HCT116 (cell line): ENCODE data around the gene ARNT2. TPM values are rescaled to one million over a fixed set of nuclear protein-coding genes. Genes with fewer than 3 reads are reported as not detected.

Experiments
- ATAC-seq: fragments of 200-7000 bp; cut with Tn5 transposase; 2 replicates; pipeline ENCODE4 v1.9.1; 2020; ENCODE audit warnings: mild to moderate bottlenecking, moderate library complexity
- BruUV-seq: library from RNA; stranded (reverse); fragments of 400-500 nt; replicated peaks from 2 replicates; lab custom pipeline; 2021; lab: Mats Ljungman, UMichigan
- CTCF ChIA-PET: fragments of 300-600 bp; sonication (Branson Sonifier 250); formaldehyde crosslinking; loops from one replicate; lab custom pipeline; 2021; ENCODE audit warnings: antibody characterized with exemption; lab: Charles Lee
- POLR2A ChIA-PET: fragments of 300-600, 350-600 bp; sonication (Branson Sonifier 250); formaldehyde crosslinking; loops from one replicate; lab custom pipeline; 2021; ENCODE audit warnings: antibody characterized with exemption; lab: Charles Lee
- RAD21 ChIA-PET, 2 experiments: fragments of 300-600 bp; sonication (Branson Sonifier 250); formaldehyde crosslinking; loops; one replicate each; lab custom pipeline; 2023; ENCODE audit warnings: low total read pairs in 2 of 2; ENCODE audit not compliant: uncharacterized antibody in 2 of 2, unreplicated experiment in 2 of 2, low non-redundant PET in 1 of 2; lab: Charles Lee
- DNase-seq: peaks from one replicate; pipeline ENCODE4 v3.0.0-alpha.2; 2010; ENCODE audit warnings: low read depth, low spot score
- H2AFZ ChIP-seq: fragments of 200-600 bp; shearing (Covaris generic), sonication (generic); 2 replicates; pipeline ENCODE4 v1.6.1; 2017; ENCODE audit warnings: low read depth, mixed run types, mixed read lengths, antibody characterized with exemption, low read length; ENCODE audit not compliant: poor library complexity, severe bottlenecking
- H3K27ac ChIP-seq: 2 replicates; pipeline ENCODE4 v1.5.1; 2012; ENCODE audit warnings: low read depth, low read length
- H3K27me3 ChIP-seq: fragments of 200-600 bp; sonication (generic); 2 replicates; pipeline ENCODE4 v1.6.1; 2016; ENCODE audit warnings: mixed run types, low read length, mixed read lengths; ENCODE audit not compliant: insufficient read depth
- H3K36me3 ChIP-seq, 2 experiments: fragments of 200-500 bp in 1 of 2; fragments of 200-600 bp in 1 of 2; sonication (Bioruptor generic) in 1 of 2; sonication (generic) in 1 of 2; 2 replicates each; pipeline versions ENCODE4 v1.5.1 to v1.6.1; 2014 to 2016; ENCODE audit warnings: low read length in 2 of 2, inconsistent platforms in 1 of 2, mixed read lengths in 1 of 2, mixed run types in 1 of 2; ENCODE audit not compliant: insufficient read depth in 2 of 2, control insufficient read depth in 1 of 2
- H3K4me1 ChIP-seq, 2 experiments: fragments of 200-600 bp in 1 of 2; sonication (generic) in 1 of 2; 2 replicates each; pipeline versions ENCODE4 v1.5.1 to v1.6.1; 2012 to 2017; ENCODE audit warnings: low read length in 2 of 2, inconsistent platforms in 1 of 2, mild to moderate bottlenecking in 1 of 2, mixed read lengths in 1 of 2, mixed run types in 1 of 2, moderate library complexity in 1 of 2; ENCODE audit not compliant: insufficient read depth in 2 of 2, control insufficient read depth in 1 of 2
- H3K4me2 ChIP-seq: fragments of 200-600 bp; sonication (generic); 2 replicates; pipeline ENCODE4 v1.6.1; 2017; ENCODE audit warnings: mixed run types, low read length, mixed read lengths
- H3K4me3 ChIP-seq, 2 experiments: fragments of 200-600 bp in 1 of 2; sonication (generic) in 1 of 2; replicated peaks in 1 of 2; 2 replicates each; pipeline ENCODE4 v1.5.1; 2011 to 2016; ENCODE audit warnings: low read length in 2 of 2, control low read depth in 1 of 2, low read depth in 1 of 2, mild to moderate bottlenecking in 1 of 2, mixed read lengths in 1 of 2, mixed run types in 1 of 2
- H3K79me2 ChIP-seq: fragments of 200-600 bp; sonication (generic); 2 replicates; pipeline ENCODE4 v1.6.1; 2017; ENCODE audit warnings: mild to moderate bottlenecking, mixed run types, low read length, moderate library complexity, mixed read lengths; ENCODE audit not compliant: insufficient read depth
- H3K9ac ChIP-seq: fragments of 200-600 bp; sonication (generic); 2 replicates; pipeline ENCODE4 v1.6.1; 2016; ENCODE audit warnings: low read length, mixed read lengths
- H3K9me2 ChIP-seq: fragments of 200-600 bp; sonication (generic), shearing (Covaris generic); 2 replicates; pipeline ENCODE4 v1.6.1; 2017; ENCODE audit warnings: mixed run types, mild to moderate bottlenecking, moderate library complexity; ENCODE audit not compliant: insufficient read depth
- H3K9me3 ChIP-seq, 2 experiments: fragments of 200-500 bp in 1 of 2; fragments of 200-600 bp in 1 of 2; sonication (Bioruptor generic) in 1 of 2; sonication (generic) in 1 of 2; 2 replicates each; pipeline ENCODE4 v1.6.1; 2014 to 2017; ENCODE audit warnings: low read length in 2 of 2, mixed read lengths in 2 of 2, inconsistent platforms in 1 of 2, low read depth in 1 of 2, mild to moderate bottlenecking in 1 of 2, mixed run types in 1 of 2, moderate library complexity in 1 of 2; ENCODE audit not compliant: control insufficient read depth in 1 of 2, insufficient read depth in 1 of 2
- H4K20me1 ChIP-seq: fragments of 200-600 bp; sonication (generic), shearing (Covaris generic); 2 replicates; pipeline ENCODE4 v1.6.1; 2017; ENCODE audit warnings: mixed run types, mild to moderate bottlenecking, moderate library complexity; ENCODE audit not compliant: insufficient read depth
- ATF3 ChIP-seq: IDR thresholded peaks from 2 replicates; pipeline ENCODE4 v1.6.1; 2012
- CBX3 ChIP-seq: IDR thresholded peaks from 2 replicates; pipeline ENCODE4 v1.6.1; 2012; ENCODE audit warnings: low read depth
- CEBPB ChIP-seq: IDR thresholded peaks from 2 replicates; pipeline ENCODE4 v1.6.1; 2012; ENCODE audit warnings: low read depth
- CTCF ChIP-seq, 3 experiments: fragments of 200-600 bp in 1 of 3; sonication (generic) in 1 of 3; IDR thresholded peaks in 2 of 3; conservative IDR thresholded peaks in 1 of 3; 2 replicates each; pipeline ENCODE4 v1.5.1; 2012 to 2017; ENCODE audit warnings: low read depth in 2 of 3, low read length in 2 of 3, antibody characterized with exemption in 1 of 3, borderline replicate concordance in 1 of 3, control low read depth in 1 of 3, mild to moderate bottlenecking in 1 of 3, mixed read lengths in 1 of 3, mixed run types in 1 of 3, moderate library complexity in 1 of 3; ENCODE audit not compliant: insufficient read depth in 1 of 3
- EGR1 ChIP-seq: IDR thresholded peaks from 2 replicates; pipeline ENCODE4 v1.6.1; 2012; ENCODE audit warnings: low read depth
- EZH2 ChIP-seq: fragments of 200-600 bp; sonication (generic); IDR thresholded peaks from 2 replicates; pipeline ENCODE4 v1.6.1; 2017; ENCODE audit warnings: antibody characterized with exemption, mixed run types
- FOSL1 ChIP-seq: IDR thresholded peaks from 2 replicates; pipeline ENCODE4 v1.6.1; 2012; ENCODE audit warnings: low read depth
- POLR2AphosphoS5 ChIP-seq: IDR thresholded peaks from 2 replicates; pipeline ENCODE4 v1.6.1; 2011; ENCODE audit warnings: mild to moderate bottlenecking, low read depth, low read length, moderate library complexity
- SP1 ChIP-seq: IDR thresholded peaks from 2 replicates; pipeline ENCODE4 v1.6.1; 2012; ENCODE audit warnings: low read depth
- SRF ChIP-seq: IDR thresholded peaks from 2 replicates; pipeline ENCODE4 v1.6.1; 2012; ENCODE audit warnings: low read depth
- TCF7L2 ChIP-seq: IDR thresholded peaks from 2 replicates; pipeline ENCODE4 v1.7.0; 2011; ENCODE audit warnings: borderline replicate concordance, inconsistent platforms; ENCODE audit not compliant: insufficient read depth, insufficient read length; ENCODE audit errors: extremely low read depth
- YY1 ChIP-seq: IDR thresholded peaks from 2 replicates; pipeline ENCODE4 v1.6.1; 2011; ENCODE audit warnings: low read length, low read depth, moderate library complexity, mild to moderate bottlenecking; ENCODE audit not compliant: insufficient replicate concordance; ENCODE audit errors: extremely low read depth
- ZFX ChIP-seq: fragments of 450-650 bp; IDR thresholded peaks from 2 replicates; pipeline ENCODE4 v1.6.1; 2017
- ZNF274 ChIP-seq: fragments of 200-500 bp; sonication (Bioruptor generic); IDR thresholded peaks from 2 replicates; pipeline ENCODE4 v1.6.1; 2014; ENCODE audit warnings: mild to moderate bottlenecking, low read depth, low read length, inconsistent platforms
- intact Hi-C: fragments of 100-400 bp; cut with micrococcal nuclease; formaldehyde crosslinking; loops from 2 replicates; pipeline ENCODE4 v1.10.0; 2022
- total RNA-seq: library from RNA; stranded (reverse); gene quantifications from one replicate; pipeline ENCODE4 v1.2.1, GENCODE V29; 2021; ENCODE audit not compliant: unreplicated experiment

Gene ARNT2
- total RNA-seq, 1 experiment from 2014 or later, result 3.0 TPM

GRCh38 chr15:80416702-80417101, 12.5 kb downstream of the ARNT2 start:
- Histone ChIP-seq H3K9ac (no peak overlapping the region), H4K20me1 (no peaks in the 10 kb centered on the region), H2AFZ (no peak overlapping the region), H3K36me3 (no peaks in the 10 kb centered on the region), H3K27me3 (no peaks in the 10 kb centered on the region), H3K4me2 (no peak overlapping the region), H3K27ac (no peak overlapping the region), H3K9me2 (no peaks in the 10 kb centered on the region), H3K79me2 (no peaks in the 10 kb centered on the region), H3K9me3 (no peaks in the 10 kb centered on the region), H3K4me3 (no peak overlapping the region), H3K4me1 (no peaks in the 10 kb centered on the region)
- no peak for TF ChIP-seq ZNF274
- no peak for TF ChIP-seq POLR2AphosphoS5
- TF ChIP-seq EZH2, result no peak
- TF ChIP-seq SP1, result no peak
- TF ChIP-seq CTCF (IDR thresholded peaks at IDR 0.05 in 2 of 3, conservative IDR thresholded peaks at IDR 0.05 in 1 of 3; ENCODE audit: borderline replicate concordance in 1 of 3, insufficient read depth in 1 of 3, low read depth in 2 of 3, low read length in 2 of 3), result no peak
- TF ChIP-seq YY1, result no peak
- TF ChIP-seq CBX3, result no peak
- TF ChIP-seq FOSL1, result no peak
- no peak for TF ChIP-seq ZFX
- TF ChIP-seq TCF7L2, result no peak
- TF ChIP-seq CEBPB, result no peak
- no peak for TF ChIP-seq ATF3
- TF ChIP-seq EGR1, result no peak
- TF ChIP-seq SRF, result no peak
- ChIA-PET RAD21 (no interaction called here), CTCF (no interaction called here), POLR2A (no interaction called here)
- ATAC-seq, result no peak
- intact Hi-C loops, result no loop called here
- no peak for DNase-seq
- no TSS peak for BruUV-seq
